ENCODE results near the gene TRMT61A.

DNA sequence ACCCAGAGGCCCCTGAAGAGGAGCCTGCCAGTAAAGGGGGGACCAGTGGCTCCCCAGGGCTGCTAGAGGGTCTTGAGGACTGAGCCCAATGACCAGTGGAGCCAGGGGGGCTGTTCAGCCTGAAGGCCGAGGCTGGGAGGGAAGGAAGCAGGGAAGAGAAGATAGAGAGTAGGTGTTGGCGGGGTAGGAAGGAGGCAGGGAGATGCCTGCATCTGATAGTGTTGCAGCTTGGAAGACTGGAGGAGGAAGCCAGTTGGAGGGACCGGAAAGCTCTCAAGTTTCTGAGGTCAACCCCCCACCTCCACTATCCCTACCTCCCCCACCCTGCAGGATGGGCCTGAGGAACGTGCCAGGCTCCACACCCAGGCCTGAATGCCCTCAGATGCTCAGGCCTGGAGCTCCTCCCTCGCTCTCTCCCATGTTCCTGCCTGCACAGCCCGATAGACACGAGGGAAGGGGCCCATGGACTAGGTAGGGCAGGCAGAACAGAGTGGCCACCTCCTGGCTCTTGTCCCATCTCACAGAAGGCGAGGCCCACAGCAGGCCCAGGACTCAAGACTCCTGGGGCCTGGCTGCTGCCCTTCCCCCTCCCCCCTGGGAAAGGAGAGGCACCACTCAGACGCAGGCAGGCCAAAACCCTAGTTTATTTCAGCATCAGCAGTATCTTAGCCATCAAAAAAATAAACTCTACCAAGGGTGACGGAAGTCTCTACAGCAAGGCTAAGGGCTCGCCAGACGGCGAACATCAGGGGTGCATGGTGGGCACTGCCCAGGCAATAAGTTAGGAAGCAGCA is 9.8 kb upstream of the TRMT61A start:
- TF ChIP-seq E2F5 (CRISPR knock-in tag; conservative IDR thresholded peaks at IDR 0.05): no peak
- TF ChIP-seq, protein P1, sequence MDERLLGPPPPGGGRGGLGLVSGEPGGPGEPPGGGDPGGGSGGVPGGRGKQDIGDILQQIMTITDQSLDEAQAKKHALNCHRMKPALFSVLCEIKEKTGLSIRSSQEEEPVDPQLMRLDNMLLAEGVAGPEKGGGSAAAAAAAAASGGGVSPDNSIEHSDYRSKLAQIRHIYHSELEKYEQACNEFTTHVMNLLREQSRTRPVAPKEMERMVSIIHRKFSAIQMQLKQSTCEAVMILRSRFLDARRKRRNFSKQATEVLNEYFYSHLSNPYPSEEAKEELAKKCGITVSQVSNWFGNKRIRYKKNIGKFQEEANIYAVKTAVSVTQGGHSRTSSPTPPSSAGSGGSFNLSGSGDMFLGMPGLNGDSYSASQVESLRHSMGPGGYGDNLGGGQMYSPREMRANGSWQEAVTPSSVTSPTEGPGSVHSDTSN (CRISPR knock-in tag; IDR thresholded peaks at IDR 0.05): no peak
- TF ChIP-seq ZNF274 (CRISPR knock-in tag; IDR thresholded peaks at IDR 0.05): no peak
- no peak for TF ChIP-seq HOXA9 (CRISPR knock-in tag; IDR thresholded peaks at IDR 0.05; ENCODE audit: borderline replicate concordance)
- TF ChIP-seq, protein P2, sequence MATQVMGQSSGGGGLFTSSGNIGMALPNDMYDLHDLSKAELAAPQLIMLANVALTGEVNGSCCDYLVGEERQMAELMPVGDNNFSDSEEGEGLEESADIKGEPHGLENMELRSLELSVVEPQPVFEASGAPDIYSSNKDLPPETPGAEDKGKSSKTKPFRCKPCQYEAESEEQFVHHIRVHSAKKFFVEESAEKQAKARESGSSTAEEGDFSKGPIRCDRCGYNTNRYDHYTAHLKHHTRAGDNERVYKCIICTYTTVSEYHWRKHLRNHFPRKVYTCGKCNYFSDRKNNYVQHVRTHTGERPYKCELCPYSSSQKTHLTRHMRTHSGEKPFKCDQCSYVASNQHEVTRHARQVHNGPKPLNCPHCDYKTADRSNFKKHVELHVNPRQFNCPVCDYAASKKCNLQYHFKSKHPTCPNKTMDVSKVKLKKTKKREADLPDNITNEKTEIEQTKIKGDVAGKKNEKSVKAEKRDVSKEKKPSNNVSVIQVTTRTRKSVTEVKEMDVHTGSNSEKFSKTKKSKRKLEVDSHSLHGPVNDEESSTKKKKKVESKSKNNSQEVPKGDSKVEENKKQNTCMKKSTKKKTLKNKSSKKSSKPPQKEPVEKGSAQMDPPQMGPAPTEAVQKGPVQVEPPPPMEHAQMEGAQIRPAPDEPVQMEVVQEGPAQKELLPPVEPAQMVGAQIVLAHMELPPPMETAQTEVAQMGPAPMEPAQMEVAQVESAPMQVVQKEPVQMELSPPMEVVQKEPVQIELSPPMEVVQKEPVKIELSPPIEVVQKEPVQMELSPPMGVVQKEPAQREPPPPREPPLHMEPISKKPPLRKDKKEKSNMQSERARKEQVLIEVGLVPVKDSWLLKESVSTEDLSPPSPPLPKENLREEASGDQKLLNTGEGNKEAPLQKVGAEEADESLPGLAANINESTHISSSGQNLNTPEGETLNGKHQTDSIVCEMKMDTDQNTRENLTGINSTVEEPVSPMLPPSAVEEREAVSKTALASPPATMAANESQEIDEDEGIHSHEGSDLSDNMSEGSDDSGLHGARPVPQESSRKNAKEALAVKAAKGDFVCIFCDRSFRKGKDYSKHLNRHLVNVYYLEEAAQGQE (IDR thresholded peaks at IDR 0.05; ENCODE audit: borderline replicate concordance in 1 of 2, low read depth in 1 of 2, low read length in 2 of 2): no peak
- TF ChIP-seq ARHGAP35 (CRISPR knock-in tag; IDR thresholded peaks at IDR 0.05; ENCODE audit: borderline replicate concordance): no peak
- TF ChIP-seq ZNF598 (CRISPR knock-in tag; IDR thresholded peaks at IDR 0.05; ENCODE audit: borderline replicate concordance): no peak
- no peak for TF ChIP-seq GTF2F1 (IDR thresholded peaks at IDR 0.05; ENCODE audit: low read length)
- TF ChIP-seq ZNF234 (CRISPR knock-in tag; conservative IDR thresholded peaks at IDR 0.05): no peak
